Retinal pigment epithelial cell (primary cell): ENCODE results near the gene CTDSPL.
A peak's percentile ranks its signal among the peaks of the same experiment; 100 is the strongest.

ENCODE experiments used
- DNase-seq: peaks from one replicate; pipeline ENCODE4 v3.0.0-alpha.2; 2010; ENCODE audit warnings: low read depth
- H3K4me3 ChIP-seq: 2 replicates; pipeline ENCODE4 v1.5.1; 2011; ENCODE audit warnings: mild to moderate bottlenecking, low read length, control low read depth, moderate library complexity
- TF ChIP-seq, protein P1 (sequence below): conservative IDR thresholded peaks from 2 replicates; pipeline ENCODE4 v1.5.1; 2011; ENCODE audit warnings: low read depth, low read length, control low read depth, inconsistent platforms

Gene CTDSPL

DNA sequence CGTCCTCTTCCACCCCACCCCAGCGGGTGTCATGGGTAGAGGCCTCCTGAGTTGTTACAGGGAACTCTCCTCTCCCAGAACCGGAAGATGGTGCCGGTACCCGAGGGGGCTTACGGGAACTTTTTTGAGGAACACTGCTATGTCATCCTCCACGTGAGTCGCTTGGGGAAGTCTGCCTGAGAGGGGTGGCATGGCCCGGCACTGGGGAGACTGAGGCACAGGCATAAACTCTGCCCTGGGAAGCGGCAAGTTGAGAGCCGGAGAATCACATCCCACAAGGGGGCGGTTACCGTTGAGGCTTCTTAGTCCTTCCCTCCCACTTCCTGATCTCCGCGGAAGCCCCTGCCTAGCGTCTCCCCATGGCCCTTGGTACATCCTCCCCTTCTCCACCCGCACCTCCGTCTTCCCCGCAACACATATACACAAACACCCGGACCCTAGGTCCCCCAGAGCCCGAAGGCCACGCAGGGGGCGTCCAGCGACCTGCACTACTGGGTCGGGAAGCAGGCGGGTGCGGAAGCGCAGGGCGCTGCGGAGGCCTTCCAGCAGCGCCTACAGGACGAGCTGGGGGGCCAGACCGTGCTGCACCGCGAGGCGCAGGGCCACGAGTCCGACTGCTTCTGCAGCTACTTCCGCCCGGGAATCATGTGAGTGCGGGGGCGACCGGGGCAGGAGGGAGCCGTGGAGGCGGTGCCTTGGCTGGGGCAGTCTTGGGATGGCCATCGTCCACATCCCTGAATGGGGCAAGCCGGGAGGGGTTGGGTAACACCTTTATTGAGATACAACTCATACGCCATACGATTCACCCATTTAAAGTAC, 132.3 kb downstream of the CTDSPL start:
- H3K4me3 ChIP-seq = peak overlapping the region; percentile 64
- TF ChIP-seq, protein P1, sequence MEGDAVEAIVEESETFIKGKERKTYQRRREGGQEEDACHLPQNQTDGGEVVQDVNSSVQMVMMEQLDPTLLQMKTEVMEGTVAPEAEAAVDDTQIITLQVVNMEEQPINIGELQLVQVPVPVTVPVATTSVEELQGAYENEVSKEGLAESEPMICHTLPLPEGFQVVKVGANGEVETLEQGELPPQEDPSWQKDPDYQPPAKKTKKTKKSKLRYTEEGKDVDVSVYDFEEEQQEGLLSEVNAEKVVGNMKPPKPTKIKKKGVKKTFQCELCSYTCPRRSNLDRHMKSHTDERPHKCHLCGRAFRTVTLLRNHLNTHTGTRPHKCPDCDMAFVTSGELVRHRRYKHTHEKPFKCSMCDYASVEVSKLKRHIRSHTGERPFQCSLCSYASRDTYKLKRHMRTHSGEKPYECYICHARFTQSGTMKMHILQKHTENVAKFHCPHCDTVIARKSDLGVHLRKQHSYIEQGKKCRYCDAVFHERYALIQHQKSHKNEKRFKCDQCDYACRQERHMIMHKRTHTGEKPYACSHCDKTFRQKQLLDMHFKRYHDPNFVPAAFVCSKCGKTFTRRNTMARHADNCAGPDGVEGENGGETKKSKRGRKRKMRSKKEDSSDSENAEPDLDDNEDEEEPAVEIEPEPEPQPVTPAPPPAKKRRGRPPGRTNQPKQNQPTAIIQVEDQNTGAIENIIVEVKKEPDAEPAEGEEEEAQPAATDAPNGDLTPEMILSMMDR = peak; percentile 21
- DNase-seq = no peak

DNA sequence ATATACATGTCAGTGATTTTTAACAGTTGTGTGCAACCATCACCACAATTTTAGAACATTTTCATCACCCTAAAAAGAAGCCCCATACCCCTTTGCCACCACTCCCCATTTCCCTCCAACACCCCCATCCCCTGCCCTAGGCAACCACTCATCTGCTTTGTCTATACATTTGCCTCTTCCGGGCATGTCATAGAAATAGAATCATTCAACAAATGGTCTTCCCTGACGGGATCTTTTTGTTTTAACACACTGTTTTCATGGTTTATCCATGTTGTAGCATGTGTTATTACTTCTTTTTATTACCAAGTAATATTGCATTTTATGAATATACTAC, 132.9 kb downstream of the CTDSPL start:
- H3K4me3 ChIP-seq = peak overlapping the region; percentile 64
- TF ChIP-seq, protein P1 = no peak
- DNase-seq = no peak

DNA sequence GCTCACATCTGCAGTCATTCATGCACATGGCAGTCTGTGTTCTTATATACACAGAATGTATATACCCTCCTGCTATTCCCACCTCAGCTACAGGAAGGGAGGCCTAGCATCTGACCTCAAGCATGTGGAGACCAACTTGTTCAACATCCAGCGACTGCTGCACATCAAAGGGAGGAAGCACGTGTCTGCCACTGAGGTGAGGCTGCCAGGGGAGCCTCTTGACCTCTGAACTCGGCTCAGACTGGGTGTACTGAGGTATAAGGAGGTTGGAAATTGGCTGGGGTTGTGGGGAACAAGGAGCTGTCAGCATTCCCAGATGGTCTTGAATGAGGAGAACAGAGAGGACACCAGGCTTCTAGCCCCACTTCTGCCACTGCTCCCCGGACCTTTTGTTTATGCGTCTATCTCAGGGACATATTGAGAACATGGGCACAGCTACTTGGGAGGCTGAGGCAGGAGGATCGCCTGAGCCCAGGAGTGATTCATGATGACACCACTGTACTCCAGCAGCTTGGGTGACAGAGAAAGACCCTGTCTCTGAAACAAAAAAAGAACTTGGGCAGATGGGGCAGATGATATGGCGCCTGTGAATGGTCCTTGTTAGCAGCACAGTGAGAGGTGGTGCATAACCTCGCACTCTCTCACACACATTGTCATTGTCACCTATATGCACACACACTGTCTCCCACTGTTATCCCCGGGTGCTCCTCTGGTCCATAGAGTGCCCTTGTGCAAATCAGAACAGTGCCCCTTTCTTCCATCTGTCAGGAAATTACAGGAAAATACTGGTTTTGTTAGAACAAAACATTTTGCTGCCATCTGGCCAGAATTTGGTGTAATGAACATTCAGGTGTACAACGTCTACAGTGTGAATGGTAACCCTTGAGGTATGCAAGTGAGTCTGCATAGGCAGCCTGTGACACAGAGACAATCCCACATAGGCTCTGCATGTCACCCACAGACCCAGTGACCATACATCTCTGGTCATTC, 134.3 kb downstream of the CTDSPL start:
- no peak overlapping the region for H3K4me3 ChIP-seq
- DNase-seq = no peak
- TF ChIP-seq, protein P1 = no peak

DNA sequence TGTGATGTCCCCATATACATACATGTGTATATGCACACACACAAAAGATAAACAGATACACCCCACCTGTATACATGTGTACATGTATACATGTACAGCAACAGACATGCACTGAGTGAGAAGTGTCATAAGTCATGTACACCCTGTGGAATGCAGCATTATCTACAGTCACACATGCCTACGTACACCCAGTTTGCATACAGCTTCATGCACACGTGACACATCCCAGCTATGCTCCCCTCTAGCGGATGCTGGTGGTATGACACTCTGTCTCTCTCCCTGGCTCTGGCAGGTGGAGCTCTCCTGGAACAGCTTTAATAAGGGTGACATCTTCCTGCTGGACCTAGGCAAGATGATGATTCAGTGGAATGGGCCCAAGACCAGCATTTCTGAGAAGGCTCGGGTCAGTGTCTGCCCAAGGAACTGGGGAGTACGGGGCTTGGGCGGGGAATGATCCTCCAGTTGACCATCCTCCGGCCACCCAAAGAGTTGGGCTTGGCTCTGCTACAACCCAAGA, 135.2 kb downstream of the CTDSPL start:
- DNase-seq = no peak
- TF ChIP-seq, protein P1 = peak; percentile 96
- no peak overlapping the region for H3K4me3 ChIP-seq

DNA sequence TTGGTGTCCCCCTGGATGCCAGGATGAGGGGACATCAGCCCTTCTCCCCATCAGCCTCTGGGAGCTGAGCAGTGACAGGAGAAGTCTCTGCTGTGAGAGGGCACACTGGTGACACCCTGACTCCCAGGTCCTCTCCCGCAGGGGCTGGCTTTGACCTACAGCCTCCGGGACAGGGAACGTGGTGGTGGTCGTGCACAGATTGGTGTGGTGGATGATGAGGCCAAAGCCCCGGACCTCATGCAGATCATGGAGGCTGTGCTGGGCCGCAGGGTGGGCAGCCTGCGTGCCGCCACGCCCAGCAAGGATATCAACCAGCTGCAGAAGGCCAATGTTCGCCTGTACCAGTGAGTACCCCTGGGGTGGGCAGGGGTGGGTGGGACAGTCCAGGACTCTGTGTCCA, 135.7 kb downstream of the CTDSPL start:
- DNase-seq = no peak
- TF ChIP-seq, protein P1 = no peak
- H3K4me3 ChIP-seq = no peak overlapping the region

DNA sequence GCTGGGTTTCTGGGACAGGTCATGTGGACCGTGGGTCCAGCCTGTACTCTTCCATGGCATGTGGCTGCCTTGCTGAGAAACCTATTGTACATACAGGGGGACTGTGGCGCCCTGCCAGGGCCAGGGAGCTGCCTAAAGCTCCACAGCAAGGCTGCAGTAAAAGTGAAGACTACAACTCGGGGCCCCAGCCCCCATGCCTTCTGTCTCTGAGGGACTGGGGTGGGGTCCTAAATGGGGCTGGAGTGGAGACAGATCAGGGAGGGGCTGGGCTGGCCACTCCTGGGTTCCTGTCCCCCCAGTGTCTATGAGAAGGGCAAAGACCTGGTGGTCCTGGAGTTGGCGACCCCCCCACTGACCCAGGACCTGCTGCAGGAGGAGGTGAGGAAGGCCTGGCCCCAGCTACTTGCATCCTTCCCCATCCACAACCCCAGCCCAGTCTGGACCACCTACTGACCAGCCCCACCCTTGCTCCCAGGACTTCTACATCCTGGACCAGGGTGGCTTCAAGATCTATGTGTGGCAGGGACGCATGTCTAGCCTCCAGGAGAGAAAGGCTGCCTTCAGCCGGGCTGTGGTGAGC, 136.2 kb downstream of the CTDSPL start:
- H3K4me3 ChIP-seq = no peak overlapping the region
- DNase-seq = no peak
- TF ChIP-seq, protein P1 = no peak
